Endodermal cell (in vitro differentiated cells): ENCODE data around the gene ADAM29. TPM values are rescaled to one million over a fixed set of nuclear protein-coding genes. Genes with fewer than 3 reads are reported as not detected.

Experiments used
- DNase-seq: peaks from one replicate; pipeline ENCODE4 v3.0.0-alpha.2; 2017
- H3K27ac ChIP-seq: 2 replicates; pipeline ENCODE4 v1.5.1; 2013; ENCODE audit warnings: mild to moderate bottlenecking, low read depth, low read length, moderate library complexity
- H3K27me3 ChIP-seq: 2 replicates; pipeline ENCODE4 v1.6.1; 2013; ENCODE audit warnings: mild to moderate bottlenecking, low read length, moderate library complexity; ENCODE audit not compliant: insufficient read depth, control insufficient read depth, poor library complexity, severe bottlenecking
- H3K36me3 ChIP-seq: 2 replicates; pipeline ENCODE4 v1.7.0; 2013; ENCODE audit warnings: mild to moderate bottlenecking, low read length, moderate library complexity; ENCODE audit not compliant: control insufficient read depth, insufficient read depth
- H3K4me1 ChIP-seq: one replicate; pipeline ENCODE4 v1.7.0; 2013; ENCODE audit warnings: low read length; ENCODE audit not compliant: control insufficient read depth, insufficient read depth
- H3K4me3 ChIP-seq: 2 replicates; pipeline ENCODE4 v1.5.1; 2013; ENCODE audit warnings: mild to moderate bottlenecking, low read length, moderate library complexity
- H3K9ac ChIP-seq: 2 replicates; pipeline ENCODE4 v1.6.1; 2013; ENCODE audit warnings: mild to moderate bottlenecking, low read length, moderate library complexity; ENCODE audit not compliant: poor library complexity, severe bottlenecking; ENCODE audit errors: extremely low read depth
- H3K9me3 ChIP-seq: 2 replicates; pipeline ENCODE4 v1.6.1; 2013; ENCODE audit warnings: mild to moderate bottlenecking, low read length, moderate library complexity; ENCODE audit not compliant: control insufficient read depth
- H3K27ac Mint-ChIP-seq: 2 replicates; pipeline ENCODE4 v1.8.0; 2020; ENCODE audit warnings: mixed read lengths
- H3K27me3 Mint-ChIP-seq: 2 replicates; pipeline ENCODE4 v1.8.0; 2021; ENCODE audit warnings: mild to moderate bottlenecking, mixed read lengths; ENCODE audit not compliant: insufficient read depth
- H3K36me3 Mint-ChIP-seq: 2 replicates; pipeline ENCODE4 v1.8.0; 2020; ENCODE audit warnings: low read depth, mixed read lengths
- H3K4me1 Mint-ChIP-seq: 2 replicates; pipeline ENCODE4 v1.8.0; 2020; ENCODE audit warnings: mixed read lengths
- H3K4me3 Mint-ChIP-seq: 2 replicates; pipeline ENCODE4 v1.8.0; 2020; ENCODE audit warnings: mild to moderate bottlenecking, moderate library complexity, mixed read lengths
- H3K9me3 Mint-ChIP-seq: 2 replicates; pipeline ENCODE4 v1.8.0; 2020; ENCODE audit warnings: mild to moderate bottlenecking, mixed read lengths
- CTCF ChIP-seq: fragments of 200-600 bp; sonication (generic); conservative IDR thresholded peaks from 2 replicates; pipeline ENCODE4 v1.5.0; 2021; ENCODE audit warnings: antibody characterized with exemption, mild to moderate bottlenecking
- WGBS, 2 experiments: methylation state at CpG; one replicate each; pipeline versions ENCODE4 v1.1.5 to v1.1.7; 2013; ENCODE audit warnings: missing lambda C conversion rate in 2 of 2, mixed read lengths in 1 of 2; ENCODE audit not compliant: insufficient coverage in 1 of 2, insufficient read length in 1 of 2; 5-methylcytosine and 5-hydroxymethylcytosine counted together
- total RNA-seq, 2 donors: library from RNA; stranded (reverse); fragmentation: NEBNext Ultra II Directional in 1 of 2; extraction: Animal tissue kit (Norgen Biotek cat#: 25700) in 1 of 2; gene quantifications; 2 replicates in 1 of 2; 3 replicates in 1 of 2; pipeline ENCODE4 v1.2.1, GENCODE V29; 2021

Gene ADAM29
- total RNA-seq, 2 donors from 2014 or later: not detected

DNA sequence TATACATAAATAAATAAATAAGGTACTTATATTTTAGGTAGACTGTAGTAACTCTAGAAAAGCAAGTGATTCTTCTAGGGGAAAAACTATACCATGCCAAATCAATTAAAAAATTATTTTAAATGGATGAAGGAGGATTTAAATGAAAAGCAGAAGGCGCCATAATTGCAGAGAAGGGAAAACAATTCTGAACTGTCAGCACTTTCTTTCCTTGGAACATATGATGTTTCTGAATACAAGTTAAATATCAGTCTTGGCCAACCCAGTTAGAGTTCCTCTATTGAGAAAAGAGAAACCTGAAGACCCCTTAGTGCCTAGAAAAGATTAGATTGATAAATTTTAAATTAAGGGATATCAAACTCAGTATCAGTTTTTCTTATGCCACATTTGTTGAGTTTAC lies 75.8 kb downstream of the ADAM29 start:
- Histone ChIP-seq H3K4me1 (no peaks in the 10 kb centered on the region), H3K4me3 (no peak overlapping the region), H3K27me3 (no peaks in the 10 kb centered on the region), H3K9ac (no peak overlapping the region), H3K36me3 (no peaks in the 10 kb centered on the region), H3K27ac (no peak overlapping the region), H3K9me3 (peaks cover 6% of the 10 kb centered on the region)
- 88 to 100% methylated on average over 1 of the region's 1 CpG for WGBS, 2 experiments
- Mint-ChIP-seq H3K9me3 (peaks cover 7% of the 10 kb centered on the region), H3K36me3 (no peaks in the 10 kb centered on the region), H3K27me3 (no peaks in the 10 kb centered on the region), H3K4me1 (no peaks in the 10 kb centered on the region), H3K27ac (no peak overlapping the region), H3K4me3 (no peak overlapping the region)
- no peak for TF ChIP-seq CTCF
- DNase-seq: no peak

- TF ChIP-seq CTCF: no peak
Measured at GRCh38 chr4:174996079-174996478, 77.9 kb downstream of the ADAM29 start.

DNA sequence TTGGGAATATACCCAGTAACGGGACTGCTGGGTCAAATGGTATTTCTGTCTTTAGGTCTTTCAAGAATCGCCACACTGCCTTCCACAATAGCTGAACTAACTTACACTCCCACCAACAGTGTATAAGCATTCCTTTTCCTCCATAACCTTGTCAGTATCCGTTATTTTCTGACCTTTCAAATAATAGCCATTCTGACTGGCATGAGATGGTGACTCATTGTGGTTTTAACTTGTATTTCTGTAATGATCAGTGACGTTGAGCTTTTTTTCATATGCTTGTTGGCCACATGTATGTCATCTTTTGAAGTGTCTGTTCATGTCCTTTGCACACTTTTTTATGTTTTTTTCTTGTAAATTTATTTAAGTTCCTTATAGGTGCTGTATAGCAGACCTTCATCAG lies 81.2 kb downstream of the ADAM29 start:
- no peaks in the 10 kb centered on the region for H3K36me3 Mint-ChIP-seq
- 64% methylated on average over 4 of the region's 4 CpGs; no CpG with 5 or more reads in 1 of the 2 experiments for WGBS, 2 experiments
- H3K9me3 ChIP-seq: no peaks in the 10 kb centered on the region
- no peak overlapping the region for H3K27ac Mint-ChIP-seq
- TF ChIP-seq CTCF: no peak
- H3K4me1 ChIP-seq: no peaks in the 10 kb centered on the region
- H3K36me3 ChIP-seq: no peaks in the 10 kb centered on the region
- no peak for DNase-seq
- peaks cover 17% of the 10 kb centered on the region for H3K9me3 Mint-ChIP-seq
- H3K4me3 Mint-ChIP-seq: no peak overlapping the region
- H3K9ac ChIP-seq: no peak overlapping the region
- H3K4me3 ChIP-seq: no peak overlapping the region
- H3K27me3 Mint-ChIP-seq: no peaks in the 10 kb centered on the region
- H3K27ac ChIP-seq: no peak overlapping the region
- no peaks in the 10 kb centered on the region for H3K27me3 ChIP-seq
- no peaks in the 10 kb centered on the region for H3K4me1 Mint-ChIP-seq

More at GRCh38 chr4:174996079-174996478, 77.9 kb downstream of the ADAM29 start:
- Mint-ChIP-seq H3K4me3 (no peak overlapping the region), H3K27me3 (no peaks in the 10 kb centered on the region), H3K4me1 (no peaks in the 10 kb centered on the region), H3K27ac (no peak overlapping the region), H3K36me3 (no peaks in the 10 kb centered on the region), H3K9me3 (peaks cover 9% of the 10 kb centered on the region)
- no peak for DNase-seq
- Histone ChIP-seq H3K9ac (no peak overlapping the region), H3K4me1 (no peaks in the 10 kb centered on the region), H3K27me3 (no peaks in the 10 kb centered on the region), H3K27ac (no peak overlapping the region), H3K36me3 (no peaks in the 10 kb centered on the region), H3K9me3 (peaks cover 3% of the 10 kb centered on the region), H3K4me3 (no peak overlapping the region)
- no CpG with 5 or more reads among the region's 1 CpG for WGBS, 2 experiments
